ENCODE results near the gene RNLS.

- TF ChIP-seq BHLHE40 (IDR thresholded peaks at IDR 0.05; ENCODE audit: low read depth, low read length) (no peak), EP300 (IDR thresholded peaks at IDR 0.05) (no peak), REST (IDR thresholded peaks at IDR 0.05) (no peak), POLR2A (IDR thresholded peaks at IDR 0.05; ENCODE audit: low read length) (no peak), CTCF (IDR thresholded peaks at IDR 0.05) (no peak), ZC3H11A (IDR thresholded peaks at IDR 0.05) (no peak), CHD4 (IDR thresholded peaks at IDR 0.05; ENCODE audit: borderline replicate concordance) (no peak), PBX3 (IDR thresholded peaks at IDR 0.05) (no peak)
Observed at GRCh38 chr10:88332503-88333247, 250.4 kb downstream of the RNLS start.
